HepG2 (cell line): ENCODE results near the gene ZNF189. TPM values are rescaled to one million over a fixed set of nuclear protein-coding genes. Genes with fewer than 3 reads are reported as not detected.

Experiments used
- ATRX ChIP-seq: sonication (generic); formaldehyde crosslinking; IDR thresholded peaks from 2 replicates; pipeline ENCODE4 v1.4.0; 2020; ENCODE audit warnings: missing genetic modification reagents, borderline replicate concordance
- EEA1 ChIP-seq: sonication (generic); formaldehyde crosslinking; IDR thresholded peaks from 2 replicates; pipeline ENCODE4 v1.5.1; 2020; ENCODE audit warnings: mild to moderate bottlenecking, missing genetic modification reagents, borderline replicate concordance
- FIP1L1 ChIP-seq: fragments of 200-400 bp; formaldehyde crosslinking; IDR thresholded peaks from 2 replicates; pipeline ENCODE4 v1.6.1; 2018; ENCODE audit warnings: low read depth, mild to moderate bottlenecking, low read length, moderate library complexity, borderline replicate concordance; ENCODE audit not compliant: insufficient read depth
- FLYWCH1 ChIP-seq: sonication (generic); formaldehyde crosslinking; IDR thresholded peaks from 2 replicates; pipeline ENCODE4 v1.8.1; 2023; ENCODE audit warnings: mild to moderate bottlenecking, missing genetic modification reagents
- KDM4B ChIP-seq: sonication (generic); formaldehyde crosslinking; IDR thresholded peaks from 2 replicates; pipeline ENCODE4 v1.4.0; 2020; ENCODE audit warnings: missing genetic modification reagents
- MED13 ChIP-seq: sonication (generic); formaldehyde crosslinking; IDR thresholded peaks from 2 replicates; pipeline ENCODE4 v1.5.0; 2020; ENCODE audit warnings: missing genetic modification reagents
- MTF1 ChIP-seq: sonication (generic); formaldehyde crosslinking; IDR thresholded peaks from 2 replicates; pipeline ENCODE4 v1.5.0; 2020; ENCODE audit warnings: missing genetic modification reagents
- MZF1 ChIP-seq: sonication (generic); formaldehyde crosslinking; IDR thresholded peaks from 2 replicates; pipeline ENCODE4 v1.8.1; 2023; ENCODE audit warnings: mild to moderate bottlenecking, missing genetic modification reagents, borderline replicate concordance
- NFE2L2 ChIP-seq: fragments of 150-350 bp; IDR thresholded peaks from 2 replicates; pipeline ENCODE4 v1.6.1; 2014; ENCODE audit warnings: low read length
- NPAS2 ChIP-seq: sonication (generic); formaldehyde crosslinking; IDR thresholded peaks from 2 replicates; pipeline ENCODE4 v1.8.0; 2022; ENCODE audit warnings: mild to moderate bottlenecking, missing genetic modification reagents, borderline replicate concordance
- PTBP1 ChIP-seq: fragments of 200-400 bp; formaldehyde crosslinking; IDR thresholded peaks from 2 replicates; pipeline ENCODE4 v1.6.1; 2018; ENCODE audit warnings: low read length, low read depth; ENCODE audit not compliant: poor library complexity, severe bottlenecking
- RBM22 ChIP-seq: fragments of 200-400 bp; formaldehyde crosslinking; optimal IDR thresholded peaks from 2 replicates; pipeline ENCODE3; 2017; ENCODE audit warnings: mild to moderate bottlenecking, low read length, moderate library complexity
- RELA ChIP-seq: sonication (generic); formaldehyde crosslinking; IDR thresholded peaks from 2 replicates; pipeline ENCODE4 v1.4.0; 2020; ENCODE audit warnings: missing genetic modification reagents
- RFX5 ChIP-seq: IDR thresholded peaks from 2 replicates; pipeline ENCODE4 v1.6.1; 2011; ENCODE audit warnings: low read depth, low read length, improper control_type of control experiment
- RXRB ChIP-seq: IDR thresholded peaks from 2 replicates; pipeline ENCODE4 v1.6.1; 2016; ENCODE audit warnings: borderline replicate concordance, missing genetic modification reagents, missing compliant biosample characterization
- SETDB1 ChIP-seq: sonication (generic); formaldehyde crosslinking; IDR thresholded peaks from 2 replicates; pipeline ENCODE4 v1.5.1; 2020; ENCODE audit warnings: missing genetic modification reagents, mild to moderate bottlenecking, borderline replicate concordance
- SMYD3 ChIP-seq: sonication (generic); formaldehyde crosslinking; IDR thresholded peaks from 2 replicates; pipeline ENCODE4 v1.8.1; 2023; ENCODE audit warnings: mild to moderate bottlenecking, missing genetic modification reagents
- TAF15 ChIP-seq: fragments of 200-400 bp; formaldehyde crosslinking; IDR thresholded peaks from one replicate; pipeline ENCODE4 v1.6.1; 2018; ENCODE audit warnings: mild to moderate bottlenecking, low read depth, low read length; ENCODE audit not compliant: poor library complexity, severe bottlenecking
- ZNF264 ChIP-seq: sonication (generic); formaldehyde crosslinking; IDR thresholded peaks from 2 replicates; pipeline ENCODE4 v1.4.0; 2020; ENCODE audit warnings: missing genetic modification reagents
- ZNF317 ChIP-seq: sonication (generic); formaldehyde crosslinking; IDR thresholded peaks from 2 replicates; pipeline ENCODE4 v1.5.0; 2020; ENCODE audit warnings: mild to moderate bottlenecking, missing genetic modification reagents
- ZNF382 ChIP-seq: sonication (generic); formaldehyde crosslinking; IDR thresholded peaks from 2 replicates; pipeline ENCODE4 v1.5.0; 2020; ENCODE audit warnings: missing genetic modification reagents, mild to moderate bottlenecking, borderline replicate concordance
- ZNF563 ChIP-seq: sonication (generic); formaldehyde crosslinking; IDR thresholded peaks from 2 replicates; pipeline ENCODE4 v1.8.0; 2022; ENCODE audit warnings: mild to moderate bottlenecking, moderate library complexity, missing genetic modification reagents
- ZNF720 ChIP-seq: sonication (generic); formaldehyde crosslinking; IDR thresholded peaks from 2 replicates; pipeline ENCODE4 v1.4.0; 2020; ENCODE audit warnings: missing genetic modification reagents
- ZNF83 ChIP-seq: sonication (generic); formaldehyde crosslinking; IDR thresholded peaks from 2 replicates; pipeline ENCODE4 v1.4.0; 2020; ENCODE audit warnings: missing genetic modification reagents, mild to moderate bottlenecking, borderline replicate concordance
- polyA plus RNA-seq, 8 experiments: library from polyadenylated mRNA; depleted of rRNA in 3 of 8; stranded (reverse) in 7 of 8; unstranded in 1 of 8; fragments of >200 nt; fragmentation: Illumina TruSeq in 4 of 8; extraction: Trizol in 4 of 8; gene quantifications; 2 replicates each; pipeline versions ENCODE4 v1.2.1 to v1.2.3, GENCODE V29; 2011 to 2016; ENCODE audit warnings: low read depth in 4 of 8, missing spikeins in 1 of 8, mixed read lengths in 1 of 8; ENCODE audit not compliant: insufficient read depth in 1 of 8
- total RNA-seq, 5 experiments: library from RNA; depleted of rRNA; stranded (reverse); fragments of >200 nt; fragmentation: Illumina TruSeq; extraction: Trizol; gene quantifications; 2 replicates each; pipeline ENCODE4 v1.2.3, GENCODE V29; 2016; ENCODE audit warnings: low read depth in 1 of 5
- TF ChIP-seq, protein P1 (sequence below): sonication (generic); formaldehyde crosslinking; IDR thresholded peaks from 2 replicates; pipeline ENCODE4 v1.5.0; 2020; ENCODE audit warnings: missing genetic modification reagents
- TF ChIP-seq, protein P2 (sequence below): sonication (generic); formaldehyde crosslinking; IDR thresholded peaks from 2 replicates; pipeline ENCODE4 v1.5.0; 2020; ENCODE audit warnings: mild to moderate bottlenecking, missing genetic modification reagents, borderline replicate concordance

ZNF189 gene
- total and polyA plus RNA-seq, 2 of the 13 experiments (the other 11 are each of a cell fraction or from before 2014, with no cell fraction given) = 8.4 to 50.0 TPM

DNA sequence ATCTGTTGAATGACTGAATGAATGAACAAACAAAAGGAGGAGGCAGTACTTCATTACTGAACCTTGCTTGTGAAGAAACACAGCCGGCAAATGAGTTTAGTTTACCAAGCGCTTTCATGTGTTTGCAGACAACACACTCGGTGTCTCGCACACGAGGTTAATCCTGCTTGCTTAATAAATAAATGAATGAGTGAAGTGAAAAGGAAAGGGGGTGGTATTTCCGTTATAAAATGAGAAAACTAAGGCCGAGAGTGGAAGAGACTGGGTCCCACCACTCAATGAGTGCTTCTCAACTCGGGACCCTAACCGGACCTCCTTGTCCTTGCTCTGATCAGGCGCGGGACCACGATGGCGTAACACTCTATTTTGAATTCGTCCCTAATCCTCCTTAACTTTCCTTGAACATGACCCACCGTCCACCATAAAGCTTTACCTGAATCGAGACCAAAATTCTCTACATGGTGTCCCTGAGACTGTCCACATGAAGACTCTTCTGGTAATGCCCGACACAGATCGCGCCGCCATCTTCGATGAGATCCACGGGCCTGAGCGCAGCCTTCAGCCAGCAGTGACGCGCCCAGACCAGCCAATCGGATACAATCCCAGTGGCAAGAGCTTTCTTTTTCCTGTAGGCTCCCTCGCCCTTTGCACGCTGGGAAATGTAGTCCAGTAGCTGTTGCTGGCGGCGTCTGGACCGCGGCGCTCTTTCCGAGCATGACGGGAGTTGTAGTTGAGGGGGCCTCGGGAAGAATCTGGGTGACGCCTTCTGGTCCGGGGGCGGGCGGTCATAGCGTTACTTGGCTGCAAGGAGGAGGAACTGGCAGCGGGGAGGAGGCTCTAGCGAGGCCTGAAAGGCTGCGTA, at the start of gene ZNF189, which contains the start of gene MRPL50 (continued):
- TF ChIP-seq, protein P1, sequence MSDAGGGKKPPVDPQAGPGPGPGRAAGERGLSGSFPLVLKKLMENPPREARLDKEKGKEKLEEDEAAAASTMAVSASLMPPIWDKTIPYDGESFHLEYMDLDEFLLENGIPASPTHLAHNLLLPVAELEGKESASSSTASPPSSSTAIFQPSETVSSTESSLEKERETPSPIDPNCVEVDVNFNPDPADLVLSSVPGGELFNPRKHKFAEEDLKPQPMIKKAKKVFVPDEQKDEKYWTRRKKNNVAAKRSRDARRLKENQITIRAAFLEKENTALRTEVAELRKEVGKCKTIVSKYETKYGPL (CRISPR knock-in tag) = no peak
- TF ChIP-seq MED13 (CRISPR knock-in tag) = no peak
- TF ChIP-seq ATRX (CRISPR knock-in tag) = no peak
- TF ChIP-seq MTF1 (CRISPR knock-in tag) = 0 out of 2 replicates have a peak, but pooled peaks have one; percentile 57
- peak; percentile 86 for TF ChIP-seq RFX5
- TF ChIP-seq NPAS2 (CRISPR knock-in tag) = no peak
- TF ChIP-seq RXRB (CRISPR knock-in tag) = peak; percentile 55
- peak; percentile 92; the same call in 1 of the 2 replicates for TF ChIP-seq SMYD3
- no peak for TF ChIP-seq FLYWCH1 (CRISPR knock-in tag)
- no peak for TF ChIP-seq ZNF720
- no peak for TF ChIP-seq FIP1L1
- TF ChIP-seq NFE2L2 = no peak
- TF ChIP-seq RBM22 = no peak
- no peak for TF ChIP-seq ZNF264 (CRISPR knock-in tag)
- no peak for TF ChIP-seq ZNF83
- TF ChIP-seq, protein P2, sequence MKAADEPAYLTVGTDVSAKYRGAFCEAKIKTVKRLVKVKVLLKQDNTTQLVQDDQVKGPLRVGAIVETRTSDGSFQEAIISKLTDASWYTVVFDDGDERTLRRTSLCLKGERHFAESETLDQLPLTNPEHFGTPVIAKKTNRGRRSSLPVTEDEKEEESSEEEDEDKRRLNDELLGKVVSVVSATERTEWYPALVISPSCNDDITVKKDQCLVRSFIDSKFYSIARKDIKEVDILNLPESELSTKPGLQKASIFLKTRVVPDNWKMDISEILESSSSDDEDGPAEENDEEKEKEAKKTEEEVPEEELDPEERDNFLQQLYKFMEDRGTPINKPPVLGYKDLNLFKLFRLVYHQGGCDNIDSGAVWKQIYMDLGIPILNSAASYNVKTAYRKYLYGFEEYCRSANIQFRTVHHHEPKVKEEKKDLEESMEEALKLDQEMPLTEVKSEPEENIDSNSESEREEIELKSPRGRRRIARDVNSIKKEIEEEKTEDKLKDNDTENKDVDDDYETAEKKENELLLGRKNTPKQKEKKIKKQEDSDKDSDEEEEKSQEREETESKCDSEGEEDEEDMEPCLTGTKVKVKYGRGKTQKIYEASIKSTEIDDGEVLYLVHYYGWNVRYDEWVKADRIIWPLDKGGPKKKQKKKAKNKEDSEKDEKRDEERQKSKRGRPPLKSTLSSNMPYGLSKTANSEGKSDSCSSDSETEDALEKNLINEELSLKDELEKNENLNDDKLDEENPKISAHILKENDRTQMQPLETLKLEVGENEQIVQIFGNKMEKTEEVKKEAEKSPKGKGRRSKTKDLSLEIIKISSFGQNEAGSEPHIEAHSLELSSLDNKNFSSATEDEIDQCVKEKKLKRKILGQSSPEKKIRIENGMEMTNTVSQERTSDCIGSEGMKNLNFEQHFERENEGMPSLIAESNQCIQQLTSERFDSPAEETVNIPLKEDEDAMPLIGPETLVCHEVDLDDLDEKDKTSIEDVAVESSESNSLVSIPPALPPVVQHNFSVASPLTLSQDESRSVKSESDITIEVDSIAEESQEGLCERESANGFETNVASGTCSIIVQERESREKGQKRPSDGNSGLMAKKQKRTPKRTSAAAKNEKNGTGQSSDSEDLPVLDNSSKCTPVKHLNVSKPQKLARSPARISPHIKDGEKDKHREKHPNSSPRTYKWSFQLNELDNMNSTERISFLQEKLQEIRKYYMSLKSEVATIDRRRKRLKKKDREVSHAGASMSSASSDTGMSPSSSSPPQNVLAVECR (CRISPR knock-in tag) = peak; percentile 79
- no peak for TF ChIP-seq SETDB1 (CRISPR knock-in tag)
- TF ChIP-seq RELA (CRISPR knock-in tag) = peak; percentile 37; the same call in 1 of the 2 replicates
- TF ChIP-seq EEA1 (CRISPR knock-in tag) = no peak
- peak; percentile 50 for TF ChIP-seq ZNF317 (CRISPR knock-in tag)
- no peak for TF ChIP-seq MZF1 (CRISPR knock-in tag)
- TF ChIP-seq TAF15 = no peak
- no peak; the same call in 1 of the 2 replicates for TF ChIP-seq KDM4B (CRISPR knock-in tag)
- TF ChIP-seq ZNF563 (CRISPR knock-in tag) = peak; percentile 54; the same call in 1 of the 2 replicates
- TF ChIP-seq PTBP1 = no peak
- TF ChIP-seq ZNF382 (CRISPR knock-in tag) = no peak
